Thoracic aorta (tissue), 2 donors: ENCODE data around the gene RELL2. TPM values are rescaled to one million over a fixed set of nuclear protein-coding genes. Genes with fewer than 3 reads are reported as not detected.
A peak's percentile ranks its signal among the peaks of the same experiment; 100 is the strongest.

ENCODE experiments used
- ATAC-seq: fragments of 150-250 bp; one replicate; pipeline ENCODE4 v1.8.0; 2017; ENCODE audit warnings: low read depth; ENCODE audit not compliant: insufficient number of reproducible peaks, low FRiP score
- DNase-seq: peaks from one replicate; pipeline ENCODE4 v3.0.0-alpha.2; 2020; ENCODE audit warnings: low spot score
- H3K27ac ChIP-seq, 2 donors: fragments of 200-600 bp; sonication (generic); 1 replicate in 1 of 2; 2 replicates in 1 of 2; pipeline ENCODE4 v1.5.1; 2016; ENCODE audit warnings: mild to moderate bottlenecking in 2 of 2, moderate library complexity in 2 of 2
- H3K27me3 ChIP-seq: fragments of 200-600 bp; sonication (generic); replicated peaks from 2 replicates; pipeline ENCODE4 v1.6.0; 2016; ENCODE audit warnings: mild to moderate bottlenecking; ENCODE audit not compliant: insufficient read depth
- H3K36me3 ChIP-seq: fragments of 200-600 bp; sonication (generic); one replicate; pipeline ENCODE4 v1.5.1; 2016
- H3K4me1 ChIP-seq, 2 donors: fragments of 200-600 bp; sonication (generic); 1 replicate in 1 of 2; 2 replicates in 1 of 2; pipeline versions ENCODE4 v1.5.1 to v1.6.0; 2016; ENCODE audit warnings: low read depth in 2 of 2, mild to moderate bottlenecking in 1 of 2; ENCODE audit not compliant: control insufficient read depth in 1 of 2
- H3K4me3 ChIP-seq: fragments of 200-600 bp; sonication (generic); 2 replicates; pipeline ENCODE4 v1.5.1; 2016; ENCODE audit warnings: mild to moderate bottlenecking
- H3K9me3 ChIP-seq: fragments of 200-600 bp; sonication (generic); 2 replicates; pipeline ENCODE4 v1.5.1; 2016
- total RNA-seq, 2 donors: library from RNA; depleted of rRNA; stranded (reverse); fragments of >200 nt; gene quantifications; one replicate each; pipeline versions ENCODE4 v1.1.0 to v1.2.3, GENCODE V29; 2016
- TF ChIP-seq, protein P1 (sequence below): fragments of 200-600 bp; sonication (generic); IDR thresholded peaks from one replicate; pipeline ENCODE4 v1.5.1; 2019; ENCODE audit warnings: antibody characterized with exemption

Gene RELL2
- total RNA-seq, 2 donors from 2014 or later = 1.6 to 3.2 TPM

DNA sequence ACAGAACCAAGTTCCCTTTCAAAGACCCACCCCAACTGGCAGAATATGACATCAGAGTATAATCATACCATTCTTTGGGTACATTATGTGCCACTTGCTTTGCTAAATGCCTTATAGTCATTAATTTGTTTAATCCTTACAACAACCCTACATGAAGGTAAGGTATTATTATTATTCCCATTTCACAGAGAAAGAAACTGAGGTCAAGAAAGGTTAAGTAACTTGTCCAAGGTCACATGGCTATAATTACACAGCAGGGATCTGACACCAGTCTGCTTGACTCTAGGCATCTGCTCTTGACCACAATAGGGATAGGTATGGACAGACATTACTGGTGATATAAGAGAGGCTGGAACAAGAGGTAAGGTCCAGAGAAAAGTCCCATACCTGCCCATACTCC, 13.2 kb downstream of the RELL2 start:
- no peaks in the 10 kb centered on the region for H3K9me3 ChIP-seq
- no peak overlapping the region for H3K4me3 ChIP-seq
- DNase-seq = no peak

DNA sequence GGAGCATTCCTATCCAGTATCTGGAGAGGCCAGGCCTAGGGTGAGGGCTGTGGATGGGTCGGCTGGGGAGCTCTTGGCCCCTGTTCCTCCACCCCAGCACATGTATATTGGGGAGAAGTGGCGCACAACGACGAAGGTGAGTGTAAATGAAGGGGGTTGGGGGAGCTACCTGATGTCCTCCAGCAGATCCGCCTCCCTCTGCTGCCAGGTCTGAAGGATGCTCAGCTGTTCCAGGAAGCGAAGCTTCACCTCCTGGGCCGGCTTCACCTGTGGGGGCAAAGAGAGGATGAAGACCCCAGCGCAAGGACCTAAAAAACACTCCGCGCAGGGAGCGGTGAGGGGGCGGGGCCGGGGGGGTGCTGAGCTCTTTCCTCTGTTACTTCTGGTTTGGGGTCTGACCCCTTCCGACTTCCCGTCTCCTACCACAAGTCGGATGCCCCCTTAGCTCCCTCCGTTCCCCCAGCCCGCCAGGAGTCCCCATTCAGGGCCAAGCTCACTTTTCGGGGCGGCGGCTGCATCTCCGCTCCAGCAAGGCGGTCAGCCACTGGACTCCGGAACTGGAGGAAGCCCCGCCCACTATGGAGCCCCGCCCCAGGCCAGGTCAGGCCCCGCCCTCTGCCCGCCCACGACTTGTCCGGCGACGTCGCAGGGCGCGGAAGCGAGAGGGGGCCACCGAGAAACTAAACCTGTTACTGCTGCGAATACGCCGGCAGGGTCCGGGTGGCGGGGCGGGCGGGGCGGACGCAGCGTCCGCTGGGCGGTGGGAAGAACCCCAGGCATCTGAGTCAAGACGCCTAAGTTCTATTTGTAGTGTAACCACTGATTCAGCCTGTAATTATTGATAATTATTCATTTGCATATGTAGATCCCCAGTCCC, 14.3 kb downstream of the RELL2 start, which contains the start of gene FCHSD1:
Gene FCHSD1 (minus strand): TSS at position 568 of the 877 bp plus-strand sequence. CDS start 50 bp downstream, at position 518.
- peaks cover 11 to 16% of the 10 kb centered on the region in 2 donors for H3K4me1 ChIP-seq
- H3K4me3 ChIP-seq = peak within 1 kb of the TSS; percentile 85
- no peaks in the 10 kb centered on the region for H3K9me3 ChIP-seq
- H3K27me3 ChIP-seq = no peaks in the 10 kb centered on the region
- peak; percentile 73 for ATAC-seq
- peak; percentile 62 for DNase-seq
- TF ChIP-seq, protein P1, sequence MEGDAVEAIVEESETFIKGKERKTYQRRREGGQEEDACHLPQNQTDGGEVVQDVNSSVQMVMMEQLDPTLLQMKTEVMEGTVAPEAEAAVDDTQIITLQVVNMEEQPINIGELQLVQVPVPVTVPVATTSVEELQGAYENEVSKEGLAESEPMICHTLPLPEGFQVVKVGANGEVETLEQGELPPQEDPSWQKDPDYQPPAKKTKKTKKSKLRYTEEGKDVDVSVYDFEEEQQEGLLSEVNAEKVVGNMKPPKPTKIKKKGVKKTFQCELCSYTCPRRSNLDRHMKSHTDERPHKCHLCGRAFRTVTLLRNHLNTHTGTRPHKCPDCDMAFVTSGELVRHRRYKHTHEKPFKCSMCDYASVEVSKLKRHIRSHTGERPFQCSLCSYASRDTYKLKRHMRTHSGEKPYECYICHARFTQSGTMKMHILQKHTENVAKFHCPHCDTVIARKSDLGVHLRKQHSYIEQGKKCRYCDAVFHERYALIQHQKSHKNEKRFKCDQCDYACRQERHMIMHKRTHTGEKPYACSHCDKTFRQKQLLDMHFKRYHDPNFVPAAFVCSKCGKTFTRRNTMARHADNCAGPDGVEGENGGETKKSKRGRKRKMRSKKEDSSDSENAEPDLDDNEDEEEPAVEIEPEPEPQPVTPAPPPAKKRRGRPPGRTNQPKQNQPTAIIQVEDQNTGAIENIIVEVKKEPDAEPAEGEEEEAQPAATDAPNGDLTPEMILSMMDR = peak; percentile 25
- H3K27ac ChIP-seq = peak within 1 kb of the TSS; percentile 42 to 61
- peaks cover 8% of the 10 kb centered on the region for H3K36me3 ChIP-seq

More for the DNA sequence above, 13.2 kb downstream of the RELL2 start:
- TF ChIP-seq, protein P1 = no peak
- no peaks in the 10 kb centered on the region for H3K27me3 ChIP-seq
- ATAC-seq = no peak
- no peak overlapping the region for H3K27ac ChIP-seq
- H3K36me3 ChIP-seq = peaks cover 19% of the 10 kb centered on the region
- peaks cover 11 to 16% of the 10 kb centered on the region in 2 donors for H3K4me1 ChIP-seq

DNA sequence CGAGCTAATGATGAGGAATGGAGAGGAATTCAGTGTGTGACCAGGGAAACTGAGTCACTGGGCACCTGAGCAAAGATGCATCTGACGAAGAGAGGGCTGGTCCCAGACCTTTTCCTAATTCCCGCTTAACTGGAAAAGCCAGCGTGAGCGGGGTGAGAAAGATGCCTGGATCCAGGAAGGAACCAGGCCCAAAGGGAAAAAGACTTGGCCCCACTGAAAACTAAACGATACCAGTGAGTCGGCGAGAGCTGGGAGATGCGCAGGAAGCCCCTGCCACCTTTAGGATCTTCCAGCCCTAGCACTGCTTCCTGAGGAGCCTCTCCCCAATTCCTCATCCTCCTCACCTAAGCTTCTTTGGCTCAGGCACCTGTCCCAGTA, 14.9 kb downstream of the RELL2 start:
- H3K36me3 ChIP-seq = peaks cover 1% of the 10 kb centered on the region
- peak overlapping the region; percentile 42 to 61 for H3K27ac ChIP-seq
- DNase-seq (no peak), ATAC-seq (no peak)
- H3K4me1 ChIP-seq = peaks cover 11 to 16% of the 10 kb centered on the region in 2 donors
- no peaks in the 10 kb centered on the region for H3K9me3 ChIP-seq
- H3K27me3 ChIP-seq = no peaks in the 10 kb centered on the region
- TF ChIP-seq, protein P1 = no peak
- H3K4me3 ChIP-seq = peak overlapping the region; percentile 85

DNA sequence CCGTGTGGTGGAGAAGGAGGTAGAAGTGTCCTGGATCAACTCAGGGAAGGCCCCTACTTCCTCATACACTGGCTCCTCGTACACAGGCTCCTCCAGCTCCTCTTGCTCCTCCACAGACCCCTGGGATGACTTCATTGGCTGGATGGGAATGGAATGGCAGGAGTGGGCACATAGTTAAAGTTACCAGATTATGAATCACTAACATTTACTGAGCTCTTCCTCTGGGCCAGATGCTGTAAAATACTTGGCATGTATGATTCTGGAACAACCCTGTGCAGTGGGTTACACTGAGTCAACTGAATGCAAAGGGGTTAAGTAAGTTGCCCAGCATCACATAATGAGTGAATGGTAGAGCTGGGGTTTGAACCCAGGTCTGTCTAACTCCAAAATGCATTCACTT, 17.5 kb downstream of the RELL2 start:
- ATAC-seq = no peak
- DNase-seq = no peak
- Histone ChIP-seq H3K9me3 (no peaks in the 10 kb centered on the region), H3K4me1 (peaks cover 11 to 16% of the 10 kb centered on the region in 2 donors), H3K36me3 (no peaks in the 10 kb centered on the region), H3K27ac (no peak overlapping the region), H3K27me3 (no peaks in the 10 kb centered on the region), H3K4me3 (no peak overlapping the region)
- TF ChIP-seq, protein P1 = no peak

DNA sequence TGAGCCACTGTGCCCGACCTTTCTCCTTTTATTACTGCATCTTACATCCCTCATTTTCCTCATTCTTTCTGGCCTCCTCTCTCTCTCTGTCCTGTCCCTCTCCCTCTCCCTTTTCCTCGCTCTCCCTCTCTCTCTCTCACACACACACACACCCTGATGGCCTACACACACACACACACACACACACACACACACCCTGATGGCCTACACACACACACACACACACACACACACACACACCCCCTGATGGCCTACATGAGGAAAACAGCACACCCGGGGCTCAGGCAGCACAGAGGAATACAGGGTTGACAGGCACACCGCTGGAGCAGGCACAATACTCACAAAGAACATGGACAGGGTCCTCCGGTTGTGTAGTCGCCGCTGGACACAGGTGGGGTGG, 18.2 kb downstream of the RELL2 start:
- Histone ChIP-seq H3K9me3 (no peaks in the 10 kb centered on the region), H3K4me3 (no peak overlapping the region), H3K4me1 (peaks cover 11 to 14% of the 10 kb centered on the region in 2 donors), H3K27me3 (no peaks in the 10 kb centered on the region), H3K36me3 (no peaks in the 10 kb centered on the region), H3K27ac (no peak overlapping the region)
- TF ChIP-seq, protein P1 = no peak
- ATAC-seq = no peak
- no peak for DNase-seq
